HepG2 (cell line): ENCODE measurements around the gene GPR31. TPM values are rescaled to one million over a fixed set of nuclear protein-coding genes. Genes with fewer than 3 reads are reported as not detected.

ENCODE experiments used
- ATF7 ChIP-seq, 2 experiments: fragments of 450-650 bp in 1 of 2; sonication (generic) in 1 of 2; formaldehyde crosslinking in 1 of 2; IDR thresholded peaks; 2 replicates each; pipeline versions ENCODE4 v1.4.0 to v1.6.1; 2016 to 2020; ENCODE audit warnings: antibody characterized with exemption in 1 of 2, mild to moderate bottlenecking in 1 of 2, missing genetic modification reagents in 1 of 2
- CBX5 ChIP-seq: sonication (generic); formaldehyde crosslinking; IDR thresholded peaks from 2 replicates; pipeline ENCODE4 v1.4.0; 2020; ENCODE audit warnings: missing genetic modification reagents, borderline replicate concordance
- E2F5 ChIP-seq: sonication (generic); formaldehyde crosslinking; conservative IDR thresholded peaks from 2 replicates; pipeline ENCODE4 v1.4.0; 2020; ENCODE audit warnings: missing genetic modification reagents
- ETV5 ChIP-seq: IDR thresholded peaks from 2 replicates; pipeline ENCODE4 v1.6.1; 2018; ENCODE audit warnings: missing biosample characterization, missing genetic modification reagents, inconsistent platforms, borderline replicate concordance
- FIP1L1 ChIP-seq: fragments of 200-400 bp; formaldehyde crosslinking; IDR thresholded peaks from 2 replicates; pipeline ENCODE4 v1.6.1; 2018; ENCODE audit warnings: low read depth, mild to moderate bottlenecking, low read length, moderate library complexity, borderline replicate concordance; ENCODE audit not compliant: insufficient read depth
- FOXK2 ChIP-seq: fragments of 450-650 bp; IDR thresholded peaks from 2 replicates; pipeline ENCODE4 v1.6.1; 2016
- GABPA ChIP-seq, 2 experiments: IDR thresholded peaks; 2 replicates each; pipeline ENCODE4 v1.6.1; 2011 to 2016; ENCODE audit warnings: low read depth in 2 of 2, low read length in 1 of 2, missing biosample characterization in 1 of 2, missing genetic modification characterization in 1 of 2
- MAFF ChIP-seq: IDR thresholded peaks from 2 replicates; pipeline ENCODE4 v1.6.1; 2011; ENCODE audit warnings: low read depth, low read length, improper control_type of control experiment
- NCOA5 ChIP-seq: sonication (generic); formaldehyde crosslinking; IDR thresholded peaks from 2 replicates; pipeline ENCODE4 v1.4.0; 2020; ENCODE audit warnings: missing genetic modification reagents
- RBFOX2 ChIP-seq: fragments of 200-400 bp; formaldehyde crosslinking; IDR thresholded peaks from 2 replicates; pipeline ENCODE4 v1.6.1; 2017; ENCODE audit warnings: low read depth, mild to moderate bottlenecking, low read length
- RBM39 ChIP-seq: fragments of 200-400 bp; formaldehyde crosslinking; IDR thresholded peaks from one replicate; pipeline ENCODE4 v1.6.1; 2018; ENCODE audit warnings: antibody characterized with exemption, mild to moderate bottlenecking, low read depth, low read length; ENCODE audit not compliant: poor library complexity, severe bottlenecking
- SATB2 ChIP-seq: sonication (generic); formaldehyde crosslinking; IDR thresholded peaks from 2 replicates; pipeline ENCODE4 v1.5.0; 2020; ENCODE audit warnings: missing genetic modification reagents
- U2AF2 ChIP-seq: fragments of 200-400 bp; formaldehyde crosslinking; IDR thresholded peaks from 2 replicates; pipeline ENCODE4 v1.6.1; 2017; ENCODE audit warnings: low read depth, mild to moderate bottlenecking, low read length
- ZBTB20 ChIP-seq: sonication (generic); formaldehyde crosslinking; IDR thresholded peaks from 2 replicates; pipeline ENCODE4 v1.8.1; 2023; ENCODE audit warnings: missing genetic modification reagents, low read depth, mild to moderate bottlenecking, borderline replicate concordance
- ZHX1 ChIP-seq: sonication (generic); formaldehyde crosslinking; IDR thresholded peaks from 2 replicates; pipeline ENCODE4 v1.8.1; 2022; ENCODE audit warnings: low read depth, mild to moderate bottlenecking, missing genetic modification reagents
- ZKSCAN8 ChIP-seq: IDR thresholded peaks from 2 replicates; pipeline ENCODE4 v1.6.1; 2016; ENCODE audit warnings: borderline replicate concordance, missing genetic modification reagents, missing compliant biosample characterization
- ZNF350 ChIP-seq: sonication (generic); formaldehyde crosslinking; IDR thresholded peaks from 2 replicates; pipeline ENCODE4 v1.4.0; 2020; ENCODE audit warnings: mild to moderate bottlenecking, low read depth, missing genetic modification reagents, borderline replicate concordance
- ZNF678 ChIP-seq: sonication (generic); formaldehyde crosslinking; IDR thresholded peaks from 2 replicates; pipeline ENCODE4 v1.4.0; 2020; ENCODE audit warnings: mild to moderate bottlenecking, missing genetic modification reagents
- polyA plus RNA-seq, 8 experiments: library from polyadenylated mRNA; depleted of rRNA in 3 of 8; stranded (reverse) in 7 of 8; unstranded in 1 of 8; fragments of >200 nt; fragmentation: Illumina TruSeq in 4 of 8; extraction: Trizol in 4 of 8; gene quantifications; 2 replicates each; pipeline versions ENCODE4 v1.2.1 to v1.2.3, GENCODE V29; 2011 to 2016; ENCODE audit warnings: low read depth in 4 of 8, missing spikeins in 1 of 8, mixed read lengths in 1 of 8; ENCODE audit not compliant: insufficient read depth in 1 of 8
- total RNA-seq, 5 experiments: library from RNA; depleted of rRNA; stranded (reverse); fragments of >200 nt; fragmentation: Illumina TruSeq; extraction: Trizol; gene quantifications; 2 replicates each; pipeline ENCODE4 v1.2.3, GENCODE V29; 2016; ENCODE audit warnings: low read depth in 1 of 5

GPR31 gene
- total and polyA plus RNA-seq, 2 of the 13 experiments (the other 11 are each of a cell fraction or from before 2014, with no cell fraction given): not detected

- TF ChIP-seq ZHX1 (no peak), MAFF (no peak), ZKSCAN8 (CRISPR knock-in tag) (peak; percentile 70), ETV5 (CRISPR knock-in tag) (peak; percentile 72), ZBTB20 (CRISPR knock-in tag) (peak; percentile 39; the same call in 1 of the 2 replicates), NCOA5 (CRISPR knock-in tag) (no peak), FIP1L1 (no peak), SATB2 (CRISPR knock-in tag) (no peak), ZNF678 (CRISPR knock-in tag) (no peak), RBFOX2 (peak; percentile 47), ZNF350 (CRISPR knock-in tag) (peak; percentile 72), GABPA (IDR thresholded peaks at IDR 0.05; ENCODE audit: low read depth, low read length) (no peak), GABPA (CRISPR knock-in tag; IDR thresholded peaks at IDR 0.05; ENCODE audit: low read depth) (peak; percentile 62; the same call in 1 of the 2 replicates), E2F5 (CRISPR knock-in tag) (no peak), U2AF2 (no peak), RBM39 (no peak), ATF7 (IDR thresholded peaks at IDR 0.05) (no peak), ATF7 (CRISPR knock-in tag; IDR thresholded peaks at IDR 0.05) (no peak), CBX5 (peak; percentile 53; the same call in 1 of the 2 replicates), FOXK2 (peak; percentile 63)
These were observed 26.8 kb downstream of the GPR31 start (continued) for GRCh38 chr6:167130712-167131684.
